ENCODE measurements around the gene PLPP3.

The PLPP3 gene

GRCh38 chr1:56557746-56558145 is 21.6 kb downstream of the PLPP3 start:
- H4K20me1 ChIP-seq (ENCODE audit: insufficient read depth, low read length): no peaks in the 10 kb centered on the region
- no peaks in the 10 kb centered on the region for H3K27me3 ChIP-seq (ENCODE audit: insufficient read depth, low read length)
- no peak overlapping the region for H3K27ac ChIP-seq (ENCODE audit: low read depth, low read length, poor library complexity, severe bottlenecking)
- H3K36me3 ChIP-seq (ENCODE audit: insufficient read depth, low read length): no peaks in the 10 kb centered on the region
- H3F3A ChIP-seq (ENCODE audit: insufficient read depth, low read length): no peaks in the 10 kb centered on the region
- no peak overlapping the region for H3K9ac ChIP-seq (ENCODE audit: low read length)
- H3K4me1 ChIP-seq (ENCODE audit: insufficient read depth, low read length, severe bottlenecking): no peaks in the 10 kb centered on the region
- no peak overlapping the region for H3K4me3 ChIP-seq (ENCODE audit: low read depth, low read length, poor library complexity, severe bottlenecking)
- H2AFZ ChIP-seq (ENCODE audit: low read length): no peak overlapping the region
- TF ChIP-seq EZH2 (IDR thresholded peaks at IDR 0.05; ENCODE audit: borderline replicate concordance, low read length) (no peak), CTCF (IDR thresholded peaks at IDR 0.05; ENCODE audit: low read length) (no peak)
- H3K9me2 ChIP-seq (ENCODE audit: low read depth, low read length): no peaks in the 10 kb centered on the region
- H3K9me3 ChIP-seq (ENCODE audit: low read length): no peaks in the 10 kb centered on the region
- H3K79me2 ChIP-seq (ENCODE audit: insufficient read depth, low read length): no peaks in the 10 kb centered on the region
- H3K4me2 ChIP-seq (ENCODE audit: low read length): no peak overlapping the region

GRCh38 chr1:56555448-56555847 is 23.9 kb downstream of the PLPP3 start:
- no peak overlapping the region for H3K4me2 ChIP-seq (ENCODE audit: low read length)
- H3K27me3 ChIP-seq (ENCODE audit: insufficient read depth, low read length): no peaks in the 10 kb centered on the region
- H3K36me3 ChIP-seq (ENCODE audit: insufficient read depth, low read length): no peaks in the 10 kb centered on the region
- no peak overlapping the region for H2AFZ ChIP-seq (ENCODE audit: low read length)
- no peaks in the 10 kb centered on the region for H4K20me1 ChIP-seq (ENCODE audit: insufficient read depth, low read length)
- no peak for TF ChIP-seq EZH2 (IDR thresholded peaks at IDR 0.05; ENCODE audit: borderline replicate concordance, low read length)
- no peak for TF ChIP-seq CTCF (IDR thresholded peaks at IDR 0.05; ENCODE audit: low read length)
- H3K27ac ChIP-seq (ENCODE audit: low read depth, low read length, poor library complexity, severe bottlenecking): no peak overlapping the region
- H3K9me3 ChIP-seq (ENCODE audit: low read length): no peaks in the 10 kb centered on the region
- H3K9me2 ChIP-seq (ENCODE audit: low read depth, low read length): no peaks in the 10 kb centered on the region
- H3K4me3 ChIP-seq (ENCODE audit: low read depth, low read length, poor library complexity, severe bottlenecking): no peak overlapping the region
- H3K9ac ChIP-seq (ENCODE audit: low read length): no peak overlapping the region
- no peaks in the 10 kb centered on the region for H3K79me2 ChIP-seq (ENCODE audit: insufficient read depth, low read length)
- H3F3A ChIP-seq (ENCODE audit: insufficient read depth, low read length): no peaks in the 10 kb centered on the region
- no peaks in the 10 kb centered on the region for H3K4me1 ChIP-seq (ENCODE audit: insufficient read depth, low read length, severe bottlenecking)

- no peak overlapping the region for H3K9ac ChIP-seq (ENCODE audit: low read length)
- TF ChIP-seq CTCF (IDR thresholded peaks at IDR 0.05; ENCODE audit: low read length): no peak
- TF ChIP-seq EZH2 (IDR thresholded peaks at IDR 0.05; ENCODE audit: borderline replicate concordance, low read length): no peak
- H3K27me3 ChIP-seq (ENCODE audit: insufficient read depth, low read length): no peaks in the 10 kb centered on the region
- H3F3A ChIP-seq (ENCODE audit: insufficient read depth, low read length): no peaks in the 10 kb centered on the region
- no peaks in the 10 kb centered on the region for H3K9me2 ChIP-seq (ENCODE audit: low read depth, low read length)
- no peaks in the 10 kb centered on the region for H4K20me1 ChIP-seq (ENCODE audit: insufficient read depth, low read length)
- H3K79me2 ChIP-seq (ENCODE audit: insufficient read depth, low read length): no peaks in the 10 kb centered on the region
- H3K4me1 ChIP-seq (ENCODE audit: insufficient read depth, low read length, severe bottlenecking): no peaks in the 10 kb centered on the region
- H3K27ac ChIP-seq (ENCODE audit: low read depth, low read length, poor library complexity, severe bottlenecking): no peak overlapping the region
- H3K4me3 ChIP-seq (ENCODE audit: low read depth, low read length, poor library complexity, severe bottlenecking): no peak overlapping the region
- H3K9me3 ChIP-seq (ENCODE audit: low read length): no peaks in the 10 kb centered on the region
- no peak overlapping the region for H2AFZ ChIP-seq (ENCODE audit: low read length)
- no peak overlapping the region for H3K4me2 ChIP-seq (ENCODE audit: low read length)
- no peaks in the 10 kb centered on the region for H3K36me3 ChIP-seq (ENCODE audit: insufficient read depth, low read length)
Measured at GRCh38 chr1:56553046-56553445, 26.3 kb downstream of the PLPP3 start.
